Progenitor cell of endocrine pancreas (in vitro differentiated cells): Measurements from ENCODE around the gene MIS18A. TPM values are rescaled to one million over a fixed set of nuclear protein-coding genes. Genes with fewer than 3 reads are reported as not detected.
A peak's percentile ranks its signal among the peaks of the same experiment; 100 is the strongest.

Experiments
- DNase-seq: peaks from one replicate; pipeline ENCODE4 v3.0.0; 2021; ENCODE audit warnings: low spot score; ENCODE audit not compliant: unreplicated experiment
- H3K27ac Mint-ChIP-seq: 2 replicates; pipeline ENCODE4 v1.8.0; 2021; ENCODE audit warnings: mild to moderate bottlenecking, moderate library complexity, mixed read lengths
- H3K27me3 Mint-ChIP-seq: 2 replicates; pipeline ENCODE4 v1.8.0; 2021; ENCODE audit warnings: mixed read lengths
- H3K36me3 Mint-ChIP-seq: 2 replicates; pipeline ENCODE4 v1.8.0; 2022; ENCODE audit warnings: mixed read lengths; ENCODE audit not compliant: insufficient read depth
- H3K4me1 Mint-ChIP-seq: 2 replicates; pipeline ENCODE4 v1.8.0; 2021; ENCODE audit warnings: low read depth, mixed read lengths
- H3K4me3 Mint-ChIP-seq: 2 replicates; pipeline ENCODE4 v1.8.0; 2021; ENCODE audit warnings: low read depth, mild to moderate bottlenecking, moderate library complexity, mixed read lengths
- H3K9me3 Mint-ChIP-seq: 2 replicates; pipeline ENCODE4 v1.8.0; 2021; ENCODE audit warnings: low read depth, mixed read lengths
- CTCF ChIP-seq: fragments of 200-600 bp; sonication (generic); IDR thresholded peaks from one replicate; pipeline ENCODE4 v1.5.0; 2021; ENCODE audit warnings: antibody characterized with exemption, mild to moderate bottlenecking; ENCODE audit not compliant: unreplicated experiment
- long read RNA-seq: library from polyadenylated mRNA; unstranded; transcript quantifications from one replicate; pipeline ENCODE4 v2.0.0, GENCODE V29; 2020
- total RNA-seq: library from RNA; stranded (reverse); gene quantifications from 2 replicates; pipeline ENCODE4 v1.2.1, GENCODE V29; 2021

MIS18A gene, protein sequence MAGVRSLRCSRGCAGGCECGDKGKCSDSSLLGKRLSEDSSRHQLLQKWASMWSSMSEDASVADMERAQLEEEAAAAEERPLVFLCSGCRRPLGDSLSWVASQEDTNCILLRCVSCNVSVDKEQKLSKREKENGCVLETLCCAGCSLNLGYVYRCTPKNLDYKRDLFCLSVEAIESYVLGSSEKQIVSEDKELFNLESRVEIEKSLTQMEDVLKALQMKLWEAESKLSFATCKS
- 22.3 and 23.6 TPM in 2 replicates for total RNA-seq
- long read RNA-seq, transcript MIS18A-201 (5 exons, 1,575 nt), result major isoform, 39 of 48 reads
- long read RNA-seq, partial matches to known transcripts, result 7 of 48 reads
- long read RNA-seq, other reads (novel, unspliced or antisense), result 2 of 48 reads

- Mint-ChIP-seq H3K36me3 (peaks cover 3% of the 10 kb centered on the region), H3K4me1 (peaks cover 14% of the 10 kb centered on the region), H3K9me3 (no peaks in the 10 kb centered on the region), H3K27me3 (no peaks in the 10 kb centered on the region), H3K27ac (peak within 1 kb of the TSS; percentile 96), H3K4me3 (peak within 1 kb of the TSS; percentile 100)
- peak; percentile 97 for DNase-seq
- TF ChIP-seq CTCF, result peak; percentile 3
Observed at GRCh38 chr21:32278518-32279376, at the start of gene MIS18A. TSS of gene MIS18A (minus strand) at chr21:32279049. CDS start at chr21:32279014, 35 bp downstream.

DNA sequence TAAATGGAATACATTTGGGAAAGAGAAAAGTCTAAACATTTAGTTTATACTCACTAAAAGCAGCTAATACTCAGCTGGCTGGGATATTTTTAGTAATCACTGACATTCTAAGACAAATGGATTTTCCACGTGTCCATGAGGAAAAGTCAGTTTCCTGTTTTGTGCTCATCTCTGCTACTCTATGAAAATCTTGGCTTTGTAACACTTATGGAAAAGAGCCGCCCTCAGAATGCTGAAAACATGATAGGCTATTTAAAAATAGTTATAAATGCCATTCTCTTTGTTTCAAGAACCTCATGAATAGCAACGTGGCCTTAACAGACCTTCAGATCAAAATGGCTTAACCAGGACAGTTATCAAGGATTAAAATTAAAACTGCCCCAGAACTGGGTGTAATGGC lies 49.7 kb upstream of the MIS18A start:
- H3K4me3 Mint-ChIP-seq, result no peak overlapping the region

GRCh38 chr21:32325706-32326105 lies 46.9 kb upstream of the MIS18A start:
- Mint-ChIP-seq H3K4me1 (no peaks in the 10 kb centered on the region), H3K36me3 (peaks cover 18% of the 10 kb centered on the region), H3K9me3 (no peaks in the 10 kb centered on the region), H3K4me3 (no peak overlapping the region), H3K27me3 (no peaks in the 10 kb centered on the region), H3K27ac (no peak overlapping the region)
- TF ChIP-seq CTCF, result no peak
- no peak for DNase-seq

More for the DNA sequence above, 49.7 kb upstream of the MIS18A start:
- Mint-ChIP-seq H3K36me3 (peaks cover 21% of the 10 kb centered on the region), H3K9me3 (no peaks in the 10 kb centered on the region), H3K27ac (no peak overlapping the region), H3K27me3 (no peaks in the 10 kb centered on the region), H3K4me1 (no peaks in the 10 kb centered on the region)
- DNase-seq, result no peak
- no peak for TF ChIP-seq CTCF

- H3K27ac Mint-ChIP-seq, result no peak overlapping the region
- H3K9me3 Mint-ChIP-seq, result no peaks in the 10 kb centered on the region
- no peak for DNase-seq
- H3K36me3 Mint-ChIP-seq, result peaks cover 19% of the 10 kb centered on the region
- H3K27me3 Mint-ChIP-seq, result no peaks in the 10 kb centered on the region
- TF ChIP-seq CTCF, result no peak
- H3K4me3 Mint-ChIP-seq, result no peak overlapping the region
- H3K4me1 Mint-ChIP-seq, result no peaks in the 10 kb centered on the region
Observed at GRCh38 chr21:32322676-32323075, 43.8 kb upstream of the MIS18A start.

GRCh38 chr21:32322103-32322502 lies 43.3 kb upstream of the MIS18A start:
- TF ChIP-seq CTCF, result no peak
- Mint-ChIP-seq H3K4me3 (no peak overlapping the region), H3K9me3 (no peaks in the 10 kb centered on the region), H3K4me1 (no peaks in the 10 kb centered on the region), H3K27ac (no peak overlapping the region), H3K36me3 (peaks cover 20% of the 10 kb centered on the region), H3K27me3 (no peaks in the 10 kb centered on the region)
- DNase-seq, result no peak
